ENCODE measurements around the gene PRSS21. TPM values are rescaled to one million over a fixed set of nuclear protein-coding genes. Genes with fewer than 3 reads are reported as not detected.

The PRSS21 gene
- total RNA-seq, 1 donor from 2014 or later: not detected

- Histone ChIP-seq H3K36me3 (ENCODE audit: control insufficient read depth in 3 of 3, insufficient read depth in 3 of 3, low read length in 3 of 3) (no peaks in the 10 kb centered on the region), H3K4me3 (ENCODE audit: low read length in 3 of 3) (no peak overlapping the region), H3K4me1 (ENCODE audit: control insufficient read depth in 3 of 3, insufficient read depth in 3 of 3, low read length in 3 of 3) (peaks cover 28 to 40% (median 29%) of the 10 kb centered on the region in 3 donors), H3K27me3 (ENCODE audit: control insufficient read depth in 3 of 3, insufficient read depth in 3 of 3, low read length in 3 of 3) (peaks cover 8 to 12% (median 8%) of the 10 kb centered on the region in 3 donors), H3K9ac (ENCODE audit: low read depth in 1 of 3, low read length in 3 of 3) (no peak overlapping the region), H3K27ac (ENCODE audit: low read depth, low read length) (no peak overlapping the region), H3K9me3 (ENCODE audit: control insufficient read depth in 3 of 3, low read length in 3 of 3) (no peaks in the 10 kb centered on the region)
Observed at GRCh38 chr16:2779978-2780898, 36.8 kb upstream of the PRSS21 start.

GRCh38 chr16:2782583-2783351, 34.3 kb upstream of the PRSS21 start:
- Histone ChIP-seq H3K27me3 (ENCODE audit: control insufficient read depth in 3 of 3, insufficient read depth in 3 of 3, low read length in 3 of 3) (peaks cover 27 to 34% (median 31%) of the 10 kb centered on the region in 3 donors), H3K36me3 (ENCODE audit: control insufficient read depth in 3 of 3, insufficient read depth in 3 of 3, low read length in 3 of 3) (no peaks in the 10 kb centered on the region), H3K9ac (ENCODE audit: low read depth in 1 of 3, low read length in 3 of 3) (no peak overlapping the region), H3K4me3 (ENCODE audit: low read length in 3 of 3) (no peak overlapping the region), H3K9me3 (ENCODE audit: control insufficient read depth in 3 of 3, low read length in 3 of 3) (no peaks in the 10 kb centered on the region), H3K27ac (ENCODE audit: low read depth, low read length) (no peak overlapping the region), H3K4me1 (ENCODE audit: control insufficient read depth in 3 of 3, insufficient read depth in 3 of 3, low read length in 3 of 3) (peaks cover 19 to 28% (median 21%) of the 10 kb centered on the region in 3 donors)

GRCh38 chr16:2783581-2784357, 33.3 kb upstream of the PRSS21 start:
- no peaks in the 10 kb centered on the region for H3K36me3 ChIP-seq (ENCODE audit: control insufficient read depth in 3 of 3, insufficient read depth in 3 of 3, low read length in 3 of 3)
- H3K27me3 ChIP-seq (ENCODE audit: control insufficient read depth in 3 of 3, insufficient read depth in 3 of 3, low read length in 3 of 3): peaks cover 34 to 40% (median 38%) of the 10 kb centered on the region in 3 donors
- no peak overlapping the region for H3K9ac ChIP-seq (ENCODE audit: low read depth in 1 of 3, low read length in 3 of 3)
- H3K4me1 ChIP-seq (ENCODE audit: control insufficient read depth in 3 of 3, insufficient read depth in 3 of 3, low read length in 3 of 3): peaks cover 11 to 18% (median 11%) of the 10 kb centered on the region in 3 donors
- H3K27ac ChIP-seq (ENCODE audit: low read depth, low read length): no peak overlapping the region
- H3K4me3 ChIP-seq (ENCODE audit: low read length in 3 of 3): no peak overlapping the region
- H3K9me3 ChIP-seq (ENCODE audit: control insufficient read depth in 3 of 3, low read length in 3 of 3): no peaks in the 10 kb centered on the region

- Histone ChIP-seq H3K27ac (ENCODE audit: low read depth, low read length) (no peak overlapping the region), H3K9me3 (ENCODE audit: control insufficient read depth in 3 of 3, low read length in 3 of 3) (no peaks in the 10 kb centered on the region), H3K36me3 (ENCODE audit: control insufficient read depth in 3 of 3, insufficient read depth in 3 of 3, low read length in 3 of 3) (no peaks in the 10 kb centered on the region), H3K9ac (ENCODE audit: low read depth in 1 of 3, low read length in 3 of 3) (no peak overlapping the region), H3K27me3 (ENCODE audit: control insufficient read depth in 3 of 3, insufficient read depth in 3 of 3, low read length in 3 of 3) (peaks cover 37 to 44% (median 42%) of the 10 kb centered on the region in 3 donors), H3K4me1 (ENCODE audit: control insufficient read depth in 3 of 3, insufficient read depth in 3 of 3, low read length in 3 of 3) (peaks cover 4 to 10% (median 6%) of the 10 kb centered on the region in 3 donors), H3K4me3 (ENCODE audit: low read length in 3 of 3) (peak overlapping the region in 1 of 3 donors; percentile 2)
Observed at GRCh38 chr16:2784358-2785100, 32.5 kb upstream of the PRSS21 start.

- Histone ChIP-seq H3K4me1 (ENCODE audit: control insufficient read depth in 3 of 3, insufficient read depth in 3 of 3, low read length in 3 of 3) (peaks cover 3 to 10% (median 6%) of the 10 kb centered on the region in 3 donors), H3K27me3 (ENCODE audit: control insufficient read depth in 3 of 3, insufficient read depth in 3 of 3, low read length in 3 of 3) (peaks cover 43 to 49% (median 47%) of the 10 kb centered on the region in 3 donors), H3K4me3 (ENCODE audit: low read length in 3 of 3) (peak overlapping the region in 2 of 3 donors; percentile 29 to 36), H3K9ac (ENCODE audit: low read depth in 1 of 3, low read length in 3 of 3) (peak overlapping the region in 1 of 3 donors; percentile 60), H3K27ac (ENCODE audit: low read depth, low read length) (no peak overlapping the region), H3K36me3 (ENCODE audit: control insufficient read depth in 3 of 3, insufficient read depth in 3 of 3, low read length in 3 of 3) (no peaks in the 10 kb centered on the region), H3K9me3 (ENCODE audit: control insufficient read depth in 3 of 3, low read length in 3 of 3) (no peaks in the 10 kb centered on the region)
Observed at GRCh38 chr16:2785101-2785991, 31.7 kb upstream of the PRSS21 start.

GRCh38 chr16:2786061-2786825, 30.8 kb upstream of the PRSS21 start:
- Histone ChIP-seq H3K36me3 (ENCODE audit: control insufficient read depth in 3 of 3, insufficient read depth in 3 of 3, low read length in 3 of 3) (no peaks in the 10 kb centered on the region), H3K4me1 (ENCODE audit: control insufficient read depth in 3 of 3, insufficient read depth in 3 of 3, low read length in 3 of 3) (peaks cover 3 to 10% (median 6%) of the 10 kb centered on the region in 3 donors), H3K4me3 (ENCODE audit: low read length in 3 of 3) (no peak overlapping the region), H3K9me3 (ENCODE audit: control insufficient read depth in 3 of 3, low read length in 3 of 3) (no peaks in the 10 kb centered on the region), H3K27ac (ENCODE audit: low read depth, low read length) (no peak overlapping the region), H3K27me3 (ENCODE audit: control insufficient read depth in 3 of 3, insufficient read depth in 3 of 3, low read length in 3 of 3) (peaks cover 52 to 58% (median 56%) of the 10 kb centered on the region in 3 donors), H3K9ac (ENCODE audit: low read depth in 1 of 3, low read length in 3 of 3) (no peak overlapping the region)

- no peak overlapping the region for H3K4me3 ChIP-seq (ENCODE audit: low read length in 3 of 3)
- H3K9me3 ChIP-seq (ENCODE audit: control insufficient read depth in 3 of 3, low read length in 3 of 3): no peaks in the 10 kb centered on the region
Observed at GRCh38 chr16:2786826-2787151, 30.2 kb upstream of the PRSS21 start.

GRCh38 chr16:2787406-2787805, 29.6 kb upstream of the PRSS21 start, which contains the start of gene PRSS33:
Gene PRSS33 (minus strand): TSS chr16:2787560. CDS start chr16:2786547, 1,013 bp downstream.
- no peak within 1 kb of the TSS for H3K4me3 ChIP-seq (ENCODE audit: low read length in 3 of 3)
- H3K9ac ChIP-seq (ENCODE audit: low read depth in 1 of 3, low read length in 3 of 3): no peak within 1 kb of the TSS
- H3K27me3 ChIP-seq (ENCODE audit: control insufficient read depth in 3 of 3, insufficient read depth in 3 of 3, low read length in 3 of 3): peaks cover 55 to 64% (median 59%) of the 10 kb centered on the region in 3 donors
- H3K36me3 ChIP-seq (ENCODE audit: control insufficient read depth in 3 of 3, insufficient read depth in 3 of 3, low read length in 3 of 3): no peaks in the 10 kb centered on the region
- H3K4me1 ChIP-seq (ENCODE audit: control insufficient read depth in 3 of 3, insufficient read depth in 3 of 3, low read length in 3 of 3): peaks cover 3 to 10% (median 6%) of the 10 kb centered on the region in 3 donors
- no peaks in the 10 kb centered on the region for H3K9me3 ChIP-seq (ENCODE audit: control insufficient read depth in 3 of 3, low read length in 3 of 3)
- H3K27ac ChIP-seq (ENCODE audit: low read depth, low read length): no peak within 1 kb of the TSS

More at GRCh38 chr16:2786826-2787151, 30.2 kb upstream of the PRSS21 start:
- peaks cover 55 to 61% (median 59%) of the 10 kb centered on the region in 3 donors for H3K27me3 ChIP-seq (ENCODE audit: control insufficient read depth in 3 of 3, insufficient read depth in 3 of 3, low read length in 3 of 3)
- no peak overlapping the region for H3K9ac ChIP-seq (ENCODE audit: low read depth in 1 of 3, low read length in 3 of 3)
- peaks cover 3 to 10% (median 6%) of the 10 kb centered on the region in 3 donors for H3K4me1 ChIP-seq (ENCODE audit: control insufficient read depth in 3 of 3, insufficient read depth in 3 of 3, low read length in 3 of 3)
- H3K27ac ChIP-seq (ENCODE audit: low read depth, low read length): no peak overlapping the region
- H3K36me3 ChIP-seq (ENCODE audit: control insufficient read depth in 3 of 3, insufficient read depth in 3 of 3, low read length in 3 of 3): no peaks in the 10 kb centered on the region

Data from skeletal muscle tissue (tissue), 4 donors.